Bronchus fibroblast of lung (primary cell): ENCODE measurements around the gene CHI3L1. TPM values are rescaled to one million over a fixed set of nuclear protein-coding genes. Genes with fewer than 3 reads are reported as not detected.

Experiments used
- total RNA-seq: library from RNA; depleted of rRNA; stranded (reverse); fragments of >200 nt; gene quantifications from 2 replicates; pipeline ENCODE4 v1.2.3, GENCODE V29; 2015

Gene CHI3L1
- total RNA-seq, result 0.50 and 0.59 TPM in 2 replicates

GRCh38 chr1:203186446-203187303, at the start of gene CHI3L1:
CHI3L1 (minus strand) TSS chr1:203186704; CDS start chr1:203186623, 81 bp downstream.

GRCh38 chr1:203229471-203230135, 43.1 kb upstream of the CHI3L1 start, which contains the start of gene CHIT1:
CHIT1 (minus strand) TSS chr1:203229673; CDS start chr1:203229636, 37 bp downstream.

GRCh38 chr1:203175237-203175826, 11.2 kb downstream of the CHI3L1 start, which contains the start of gene MYBPH:
MYBPH (minus strand) TSS chr1:203175826; CDS start chr1:203175755, 71 bp downstream.

Other genes with a start within 250 kb of the CHI3L1 start
- 61.1 and 65.1 TPM in 2 replicates for gene ADIPOR1, start 228.4 kb downstream of the CHI3L1 start, total RNA-seq
- gene CYB5R1, start 219.4 kb downstream of the CHI3L1 start, total RNA-seq, result 21.0 and 27.5 TPM in 2 replicates
- gene TMEM183A, start 179.3 kb downstream of the CHI3L1 start, total RNA-seq, result 52.0 and 61.7 TPM in 2 replicates
- gene PPFIA4, start 160.2 kb downstream of the CHI3L1 start, total RNA-seq, result 0.89 and 1.7 TPM in 2 replicates
- under 0.01 TPM in 1 of 2 replicates, not detected in the other for gene MYOG, start 100.7 kb downstream of the CHI3L1 start, total RNA-seq
- gene ADORA1, start 59.0 kb downstream of the CHI3L1 start, total RNA-seq, result under 0.01 and 0.45 TPM in 2 replicates
- gene MYBPH, start 10.9 kb downstream of the CHI3L1 start, total RNA-seq, result not detected in 2 replicates
- not detected in 2 replicates for gene CHIT1, start 43.0 kb upstream of the CHI3L1 start, total RNA-seq
- gene BTG2, start 118.8 kb upstream of the CHI3L1 start, total RNA-seq, result 5.5 and 7.1 TPM in 2 replicates
- gene FMOD, start 164.4 kb upstream of the CHI3L1 start, total RNA-seq, result 2.2 TPM in 2 replicates